Ascending aorta (tissue), 2 donors: Measurements from ENCODE around the gene SELPLG. TPM values are rescaled to one million over a fixed set of nuclear protein-coding genes. Genes with fewer than 3 reads are reported as not detected.

Experiments used
- DNase-seq, 2 donors: peaks; one replicate each; pipeline ENCODE4 v3.0.0-alpha.2; 2019; ENCODE audit warnings: low spot score in 2 of 2
- H3K27ac ChIP-seq, 2 donors: fragments of 200-600 bp; sonication (generic); one replicate each; pipeline ENCODE4 v1.5.1; 2016 to 2017; ENCODE audit warnings: mild to moderate bottlenecking in 1 of 2
- H3K27me3 ChIP-seq: fragments of 200-600 bp; sonication (generic); one replicate; pipeline ENCODE4 v1.5.1; 2017
- H3K36me3 ChIP-seq, 2 donors: fragments of 200-600 bp; sonication (generic); one replicate each; pipeline ENCODE4 v1.5.1; 2016
- H3K4me1 ChIP-seq, 2 donors: fragments of 200-600 bp; sonication (generic); one replicate each; pipeline ENCODE4 v1.5.1; 2016 to 2017; ENCODE audit warnings: mild to moderate bottlenecking in 1 of 2
- H3K4me3 ChIP-seq, 2 donors: fragments of 200-600 bp; sonication (generic); one replicate each; pipeline ENCODE4 v1.5.1; 2016 to 2017; ENCODE audit warnings: mild to moderate bottlenecking in 1 of 2
- H3K9me3 ChIP-seq, 2 donors: fragments of 200-600 bp; sonication (generic); one replicate each; pipeline ENCODE4 v1.5.1; 2016
- intact Hi-C: fragments of 100-400 bp; cut with DNase I; formaldehyde crosslinking; loops from one replicate; pipeline ENCODE4 v1.15.1; 2023
- total RNA-seq: library from RNA; depleted of rRNA; stranded (reverse); fragments of >200 nt; gene quantifications from one replicate; pipeline ENCODE4 v1.1.0, GENCODE V29; 2016
- TF ChIP-seq, protein P1 (sequence below), 3 experiments: fragments of 200-600 bp in 2 of 3; fragments of 450-650 bp in 1 of 3; sonication (generic) in 2 of 3; IDR thresholded peaks; one replicate each; pipeline ENCODE4 v1.5.1; 2016 to 2019; ENCODE audit warnings: antibody characterized with exemption in 3 of 3, mild to moderate bottlenecking in 1 of 3, moderate library complexity in 1 of 3

Gene SELPLG
- total RNA-seq, 1 donor from 2014 or later, result 2.6 TPM

DNA sequence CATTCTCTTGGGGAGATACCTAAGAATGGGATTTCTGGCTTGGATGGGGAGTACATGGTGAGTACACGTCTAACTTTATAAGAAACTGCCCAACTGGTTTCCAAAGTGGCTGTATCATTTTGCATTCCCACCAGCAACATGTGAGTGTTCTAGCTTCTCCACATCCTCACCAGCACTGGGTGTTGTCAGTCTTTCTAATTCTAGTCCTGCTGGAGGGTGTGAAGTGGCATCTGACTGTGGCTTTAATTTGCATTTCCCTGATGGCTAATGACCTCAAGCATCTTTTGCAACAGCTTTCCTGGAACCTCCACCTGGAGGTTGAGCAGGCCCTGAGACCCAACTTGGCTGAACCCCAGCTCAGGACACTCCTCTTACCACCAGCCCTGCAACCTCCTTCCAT is 17.8 kb downstream of the SELPLG start:
- H3K36me3 ChIP-seq, result no peaks in the 10 kb centered on the region
- DNase-seq, result no peak
- intact Hi-C loops, result loop anchor here (5.0 kb wide), 2 partner anchors 186 to 336 kb away; no protein-coding TSS in a partner anchor

DNA sequence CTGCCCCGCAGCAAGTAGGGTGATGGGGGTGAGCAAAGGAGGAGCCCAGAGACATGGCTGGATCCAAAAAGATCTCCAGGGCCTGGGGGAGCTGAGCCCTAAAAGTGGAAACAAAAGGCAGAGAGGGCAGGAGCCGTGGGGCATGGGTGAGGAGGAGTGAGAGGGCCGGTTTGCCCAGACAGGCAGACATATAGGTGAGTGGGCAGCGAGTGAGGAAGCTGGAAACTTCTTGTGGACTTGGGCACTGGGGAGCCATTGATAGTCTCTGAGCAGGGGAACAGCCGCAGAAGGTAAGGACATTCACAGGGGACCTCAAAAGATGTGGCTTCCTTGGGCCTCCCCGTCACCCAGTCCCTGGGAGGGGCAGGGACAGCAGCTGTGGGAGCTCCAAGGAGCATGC is 19.1 kb downstream of the SELPLG start:
- no peaks in the 10 kb centered on the region for H3K27me3 ChIP-seq
- H3K9me3 ChIP-seq, result peaks cover 0 to 3% of the 10 kb centered on the region in 2 donors
- no peak overlapping the region for H3K4me3 ChIP-seq
- H3K4me1 ChIP-seq, result no peaks in the 10 kb centered on the region
- TF ChIP-seq, protein P1, sequence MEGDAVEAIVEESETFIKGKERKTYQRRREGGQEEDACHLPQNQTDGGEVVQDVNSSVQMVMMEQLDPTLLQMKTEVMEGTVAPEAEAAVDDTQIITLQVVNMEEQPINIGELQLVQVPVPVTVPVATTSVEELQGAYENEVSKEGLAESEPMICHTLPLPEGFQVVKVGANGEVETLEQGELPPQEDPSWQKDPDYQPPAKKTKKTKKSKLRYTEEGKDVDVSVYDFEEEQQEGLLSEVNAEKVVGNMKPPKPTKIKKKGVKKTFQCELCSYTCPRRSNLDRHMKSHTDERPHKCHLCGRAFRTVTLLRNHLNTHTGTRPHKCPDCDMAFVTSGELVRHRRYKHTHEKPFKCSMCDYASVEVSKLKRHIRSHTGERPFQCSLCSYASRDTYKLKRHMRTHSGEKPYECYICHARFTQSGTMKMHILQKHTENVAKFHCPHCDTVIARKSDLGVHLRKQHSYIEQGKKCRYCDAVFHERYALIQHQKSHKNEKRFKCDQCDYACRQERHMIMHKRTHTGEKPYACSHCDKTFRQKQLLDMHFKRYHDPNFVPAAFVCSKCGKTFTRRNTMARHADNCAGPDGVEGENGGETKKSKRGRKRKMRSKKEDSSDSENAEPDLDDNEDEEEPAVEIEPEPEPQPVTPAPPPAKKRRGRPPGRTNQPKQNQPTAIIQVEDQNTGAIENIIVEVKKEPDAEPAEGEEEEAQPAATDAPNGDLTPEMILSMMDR (IDR thresholded peaks at IDR 0.05), result no peak
- H3K36me3 ChIP-seq, result no peaks in the 10 kb centered on the region
- DNase-seq, result no peak
- no peak overlapping the region for H3K27ac ChIP-seq
- intact Hi-C loops, result loop anchor here (5.0 kb wide), 2 partner anchors 188 to 338 kb away; no protein-coding TSS in a partner anchor

More for the DNA sequence above, 17.8 kb downstream of the SELPLG start:
- Histone ChIP-seq H3K9me3 (peaks cover 0 to 3% of the 10 kb centered on the region in 2 donors), H3K4me1 (no peaks in the 10 kb centered on the region), H3K27me3 (no peaks in the 10 kb centered on the region), H3K4me3 (no peak overlapping the region), H3K27ac (no peak overlapping the region)
- TF ChIP-seq, protein P1 (IDR thresholded peaks at IDR 0.05), result no peak

DNA sequence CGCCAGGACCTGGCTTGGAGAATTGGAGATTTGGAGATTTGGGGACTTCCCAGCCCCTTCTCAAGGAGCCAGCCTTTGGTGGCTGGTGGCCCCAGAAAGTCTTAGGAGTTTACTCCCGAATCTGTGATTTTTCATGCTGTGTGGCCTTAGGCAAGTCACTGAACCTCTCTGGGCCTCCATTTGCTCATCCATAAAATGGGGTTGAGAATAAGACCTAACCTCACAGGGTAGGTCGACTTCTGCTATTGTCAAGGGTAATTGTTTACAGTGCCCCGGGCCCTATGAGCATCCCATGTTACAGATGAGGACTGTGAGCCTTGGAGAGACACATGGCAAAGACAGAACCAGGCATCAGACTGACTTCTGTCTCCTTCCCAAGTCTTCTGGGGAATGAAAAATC is 19.7 kb downstream of the SELPLG start:
- H3K27ac ChIP-seq, result no peak overlapping the region
- TF ChIP-seq, protein P1 (IDR thresholded peaks at IDR 0.05), result no peak
- intact Hi-C loops, result no loop called here

DNA sequence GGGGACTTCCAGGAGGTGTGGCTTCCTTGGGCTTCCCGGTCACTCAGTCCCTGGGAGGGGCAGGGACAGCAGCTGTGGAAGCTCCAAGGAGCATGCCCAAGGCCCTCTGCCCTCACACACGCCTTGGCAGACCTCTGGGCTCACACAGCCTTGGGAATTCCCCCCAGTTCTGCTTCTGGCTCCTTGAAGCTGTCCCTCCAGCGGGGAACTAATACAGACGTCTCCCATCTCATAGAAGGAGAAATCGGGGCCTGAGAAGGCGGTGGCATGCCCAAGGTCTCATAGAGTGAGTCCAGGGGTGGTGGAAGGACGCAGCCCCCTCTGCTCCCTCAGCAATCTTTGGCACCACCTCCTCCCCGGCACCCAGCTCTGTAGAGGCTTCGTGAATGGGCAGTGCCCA is 20.1 kb downstream of the SELPLG start:
- H3K27me3 ChIP-seq, result no peaks in the 10 kb centered on the region
- H3K27ac ChIP-seq, result no peak overlapping the region
- H3K36me3 ChIP-seq, result no peaks in the 10 kb centered on the region
- intact Hi-C loops, result no loop called here
- no peak for DNase-seq
- H3K9me3 ChIP-seq, result peaks cover 0 to 3% of the 10 kb centered on the region in 2 donors
- TF ChIP-seq, protein P1 (IDR thresholded peaks at IDR 0.05), result no peak
- H3K4me1 ChIP-seq, result peaks cover 0 to 2% of the 10 kb centered on the region in 2 donors
- H3K4me3 ChIP-seq, result no peak overlapping the region

More for the DNA sequence above, 19.7 kb downstream of the SELPLG start:
- peaks cover 0 to 2% of the 10 kb centered on the region in 2 donors for H3K4me1 ChIP-seq
- no peak for DNase-seq
- H3K4me3 ChIP-seq, result no peak overlapping the region
- no peaks in the 10 kb centered on the region for H3K36me3 ChIP-seq
- peaks cover 0 to 3% of the 10 kb centered on the region in 2 donors for H3K9me3 ChIP-seq
- no peaks in the 10 kb centered on the region for H3K27me3 ChIP-seq

DNA sequence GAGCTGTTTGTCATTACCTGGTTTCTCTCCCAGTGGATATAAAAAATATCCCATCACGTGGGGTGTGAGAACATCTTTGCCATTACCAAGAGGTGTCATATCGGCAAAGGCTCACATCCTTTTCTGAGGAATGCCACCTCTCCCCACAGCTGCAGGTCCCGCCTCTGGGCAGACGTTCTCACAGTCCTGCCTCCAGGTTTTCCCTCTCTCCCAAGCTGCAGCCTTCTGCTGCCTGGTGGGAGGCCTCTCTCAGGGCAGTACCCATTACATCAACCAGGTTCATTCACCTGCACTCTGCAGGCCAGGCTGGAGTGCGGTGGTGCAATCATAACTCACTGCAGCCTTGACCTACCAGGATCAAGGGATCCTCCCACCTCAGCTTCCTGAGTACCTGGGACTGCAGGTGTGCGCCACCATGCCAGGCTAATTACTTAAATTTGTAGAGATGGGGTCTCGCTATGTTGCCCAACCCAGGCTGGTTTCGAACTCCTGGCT is 20.9 kb downstream of the SELPLG start:
- Histone ChIP-seq H3K4me3 (no peak overlapping the region), H3K27me3 (no peaks in the 10 kb centered on the region), H3K4me1 (peaks cover 0 to 2% of the 10 kb centered on the region in 2 donors), H3K36me3 (no peaks in the 10 kb centered on the region), H3K27ac (no peak overlapping the region), H3K9me3 (peaks cover 0 to 3% of the 10 kb centered on the region in 2 donors)
- TF ChIP-seq, protein P1 (IDR thresholded peaks at IDR 0.05), result no peak
- intact Hi-C loops, result no loop called here
- DNase-seq, result no peak
